Glutamatergic neuron (in vitro differentiated cells): ENCODE data around the gene EME2. TPM values are rescaled to one million over a fixed set of nuclear protein-coding genes. Genes with fewer than 3 reads are reported as not detected.

Experiments used
- DNase-seq: peaks from one replicate; pipeline ENCODE4 v3.0.0; 2022
- H3K27ac Mint-ChIP-seq: one replicate; pipeline ENCODE4 v1.8.0; 2020; ENCODE audit warnings: mild to moderate bottlenecking, mixed read lengths, inconsistent platforms; ENCODE audit not compliant: unreplicated experiment
- H3K27me3 Mint-ChIP-seq: one replicate; pipeline ENCODE4 v1.8.0; 2020; ENCODE audit warnings: mild to moderate bottlenecking, moderate library complexity, mixed read lengths, inconsistent platforms; ENCODE audit not compliant: unreplicated experiment
- H3K36me3 Mint-ChIP-seq: one replicate; pipeline ENCODE4 v1.8.0; 2020; ENCODE audit warnings: mild to moderate bottlenecking, mixed read lengths, inconsistent platforms; ENCODE audit not compliant: unreplicated experiment
- H3K4me1 Mint-ChIP-seq: one replicate; pipeline ENCODE4 v1.8.0; 2020; ENCODE audit warnings: mild to moderate bottlenecking, low read depth, mixed read lengths, inconsistent platforms; ENCODE audit not compliant: unreplicated experiment
- H3K4me3 Mint-ChIP-seq: one replicate; pipeline ENCODE4 v1.8.0; 2020; ENCODE audit warnings: mild to moderate bottlenecking, mixed read lengths, inconsistent platforms; ENCODE audit not compliant: unreplicated experiment
- H3K9me3 Mint-ChIP-seq: one replicate; pipeline ENCODE4 v1.8.0; 2020; ENCODE audit warnings: mild to moderate bottlenecking, moderate library complexity, mixed read lengths, inconsistent platforms; ENCODE audit not compliant: unreplicated experiment
- total RNA-seq: library from RNA; stranded (reverse); fragmentation: NEBNext Ultra II Directional; extraction: Animal tissue kit (Norgen Biotek cat#: 25700); gene quantifications from one replicate; pipeline ENCODE4 v1.2.1, GENCODE V29; 2021; ENCODE audit not compliant: unreplicated experiment
- TF ChIP-seq, protein P1 (sequence below): fragments of 200-600 bp; sonication (generic); IDR thresholded peaks from one replicate; pipeline ENCODE4 v1.5.0; 2021; ENCODE audit not compliant: partially characterized antibody, unreplicated experiment

The EME2 gene
- total RNA-seq, 1 donor from 2014 or later, result 68.7 TPM

DNA sequence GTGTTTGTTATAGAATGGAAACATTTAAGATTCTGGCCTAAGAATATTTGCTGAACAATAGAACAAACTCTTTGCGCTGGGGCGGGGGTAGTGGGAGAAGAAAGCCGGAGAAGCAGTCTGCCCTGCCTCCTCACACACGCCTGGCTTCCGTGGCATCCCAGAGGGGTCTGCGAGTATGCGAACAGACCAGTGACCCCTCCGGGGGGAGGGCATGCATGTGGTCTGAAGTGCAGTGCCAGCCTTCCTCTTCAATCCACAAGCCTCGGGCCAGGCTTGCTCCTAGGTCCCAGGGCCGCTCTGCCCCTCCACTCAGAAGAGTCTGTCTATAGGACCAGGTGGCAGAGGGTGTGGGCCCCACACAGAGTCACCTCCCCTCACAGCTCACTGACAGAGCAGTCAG lies 35.0 kb downstream of the EME2 start:
- TF ChIP-seq, protein P1, sequence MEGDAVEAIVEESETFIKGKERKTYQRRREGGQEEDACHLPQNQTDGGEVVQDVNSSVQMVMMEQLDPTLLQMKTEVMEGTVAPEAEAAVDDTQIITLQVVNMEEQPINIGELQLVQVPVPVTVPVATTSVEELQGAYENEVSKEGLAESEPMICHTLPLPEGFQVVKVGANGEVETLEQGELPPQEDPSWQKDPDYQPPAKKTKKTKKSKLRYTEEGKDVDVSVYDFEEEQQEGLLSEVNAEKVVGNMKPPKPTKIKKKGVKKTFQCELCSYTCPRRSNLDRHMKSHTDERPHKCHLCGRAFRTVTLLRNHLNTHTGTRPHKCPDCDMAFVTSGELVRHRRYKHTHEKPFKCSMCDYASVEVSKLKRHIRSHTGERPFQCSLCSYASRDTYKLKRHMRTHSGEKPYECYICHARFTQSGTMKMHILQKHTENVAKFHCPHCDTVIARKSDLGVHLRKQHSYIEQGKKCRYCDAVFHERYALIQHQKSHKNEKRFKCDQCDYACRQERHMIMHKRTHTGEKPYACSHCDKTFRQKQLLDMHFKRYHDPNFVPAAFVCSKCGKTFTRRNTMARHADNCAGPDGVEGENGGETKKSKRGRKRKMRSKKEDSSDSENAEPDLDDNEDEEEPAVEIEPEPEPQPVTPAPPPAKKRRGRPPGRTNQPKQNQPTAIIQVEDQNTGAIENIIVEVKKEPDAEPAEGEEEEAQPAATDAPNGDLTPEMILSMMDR, result no peak
- H3K9me3 Mint-ChIP-seq, result peaks cover 1% of the 10 kb centered on the region
- peaks cover 2% of the 10 kb centered on the region for H3K4me1 Mint-ChIP-seq
- no peaks in the 10 kb centered on the region for H3K27me3 Mint-ChIP-seq
- H3K36me3 Mint-ChIP-seq, result peaks cover 5% of the 10 kb centered on the region
- DNase-seq, result no peak
- no peak overlapping the region for H3K4me3 Mint-ChIP-seq
- H3K27ac Mint-ChIP-seq, result no peak overlapping the region

DNA sequence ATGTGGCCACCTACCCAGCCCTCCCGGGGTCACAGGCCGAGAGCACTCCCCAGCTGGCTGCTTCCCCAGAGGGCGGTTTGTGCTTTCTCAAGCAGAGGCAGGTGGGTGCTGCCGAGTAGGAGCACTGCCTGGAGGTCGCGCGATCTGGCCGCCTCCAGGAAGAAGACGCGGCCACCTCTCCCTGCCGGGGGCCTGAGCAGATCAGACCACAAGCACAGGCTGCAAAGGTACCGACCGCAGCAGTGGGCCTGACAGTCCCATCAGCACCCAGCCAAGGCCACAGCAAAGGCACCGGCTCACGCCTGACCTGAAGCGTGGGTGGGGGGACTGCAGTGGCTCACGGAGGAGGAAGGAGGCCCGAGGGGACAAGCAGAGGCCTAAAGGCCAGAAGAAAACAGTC lies 36.1 kb downstream of the EME2 start:
- H3K36me3 Mint-ChIP-seq, result peaks cover 5% of the 10 kb centered on the region
- H3K4me1 Mint-ChIP-seq, result peaks cover 2% of the 10 kb centered on the region
- DNase-seq, result no peak
- no peak overlapping the region for H3K4me3 Mint-ChIP-seq
- H3K9me3 Mint-ChIP-seq, result peaks cover 1% of the 10 kb centered on the region
- no peaks in the 10 kb centered on the region for H3K27me3 Mint-ChIP-seq
- TF ChIP-seq, protein P1, result no peak
- H3K27ac Mint-ChIP-seq, result no peak overlapping the region

DNA sequence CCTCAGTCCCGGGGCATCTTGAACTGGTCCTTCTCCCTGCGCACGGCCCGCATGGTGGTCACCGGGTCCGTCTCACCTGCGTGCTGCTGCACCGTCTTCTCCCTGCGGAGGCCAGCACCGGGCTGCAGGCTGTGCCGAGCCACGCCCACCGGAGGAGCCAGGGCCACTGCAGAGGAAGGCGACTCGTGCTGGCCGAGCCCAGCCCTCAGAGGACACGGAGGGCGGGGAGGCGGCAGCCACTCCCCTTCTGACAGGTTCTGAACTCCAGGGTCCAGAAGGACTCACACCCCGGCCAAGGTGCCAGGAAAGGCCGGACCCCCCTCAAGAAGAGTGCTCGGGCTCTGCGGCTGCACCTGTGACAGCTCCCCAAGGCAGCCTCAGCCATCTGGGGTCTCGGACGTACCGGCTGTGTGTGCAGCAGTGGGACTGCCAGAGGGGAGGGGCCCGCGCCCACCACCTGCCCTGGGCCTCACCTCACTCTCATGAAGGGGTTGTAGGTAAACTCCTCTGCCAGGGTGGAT lies 36.7 kb downstream of the EME2 start:
- H3K4me1 Mint-ChIP-seq, result peaks cover 2% of the 10 kb centered on the region
- H3K36me3 Mint-ChIP-seq, result peaks cover 5% of the 10 kb centered on the region
- TF ChIP-seq, protein P1, result no peak
- H3K4me3 Mint-ChIP-seq, result no peak overlapping the region
- no peak for DNase-seq
- no peak overlapping the region for H3K27ac Mint-ChIP-seq
- H3K27me3 Mint-ChIP-seq, result no peaks in the 10 kb centered on the region
- H3K9me3 Mint-ChIP-seq, result peaks cover 3% of the 10 kb centered on the region

DNA sequence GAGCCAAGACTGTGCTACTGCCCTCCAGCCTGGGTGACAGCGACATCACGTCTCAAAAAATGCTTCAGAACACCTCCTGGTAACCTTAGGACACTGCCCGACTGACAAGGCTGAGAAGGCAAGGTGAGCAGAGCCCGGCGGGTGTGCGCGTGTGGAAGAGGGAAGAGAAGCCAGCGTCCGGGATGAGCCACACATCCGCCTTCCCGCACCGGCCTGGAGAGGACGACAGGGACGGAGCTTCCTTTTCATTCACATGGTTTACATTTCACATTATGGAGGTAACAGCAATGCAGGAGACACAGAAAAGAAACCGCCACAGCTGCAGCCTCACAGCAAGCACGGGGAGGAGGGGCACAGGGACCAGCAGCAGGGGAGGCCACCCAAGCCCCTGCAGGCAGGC lies 37.5 kb downstream of the EME2 start:
- Mint-ChIP-seq H3K4me3 (no peak overlapping the region), H3K9me3 (peaks cover 3% of the 10 kb centered on the region), H3K36me3 (peaks cover 5% of the 10 kb centered on the region), H3K27me3 (no peaks in the 10 kb centered on the region), H3K4me1 (peaks cover 2% of the 10 kb centered on the region), H3K27ac (peak overlapping the region; percentile 62)
- no peak for DNase-seq
- TF ChIP-seq, protein P1, result no peak

DNA sequence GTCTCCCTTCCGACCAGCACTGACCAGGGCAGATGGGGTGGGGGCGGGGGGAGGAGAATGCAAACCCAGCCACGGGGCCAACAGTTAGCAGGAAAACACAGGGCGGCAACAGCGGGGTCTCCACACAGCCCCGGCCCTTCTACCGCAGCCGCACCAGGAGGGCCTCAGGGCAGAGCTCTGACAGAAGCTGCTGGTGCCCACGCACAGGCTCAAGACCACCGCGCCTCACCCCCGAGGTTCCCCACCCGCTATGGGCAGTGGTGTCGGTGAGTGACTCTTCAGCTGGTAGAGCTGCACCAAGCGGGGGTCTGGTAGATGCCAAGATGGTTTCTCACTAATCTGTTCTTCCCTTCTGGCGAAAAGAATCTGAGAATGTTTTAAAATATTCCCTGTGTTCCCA lies 37.9 kb downstream of the EME2 start:
- Mint-ChIP-seq H3K9me3 (peaks cover 6% of the 10 kb centered on the region), H3K4me3 (no peak overlapping the region), H3K27ac (no peak overlapping the region), H3K36me3 (peaks cover 5% of the 10 kb centered on the region), H3K27me3 (no peaks in the 10 kb centered on the region), H3K4me1 (peaks cover 2% of the 10 kb centered on the region)
- DNase-seq, result no peak
- TF ChIP-seq, protein P1, result no peak
